GM12891 (cell line): ENCODE data around the gene SORCS1.

Source experiments
- PAX5 ChIP-seq: IDR thresholded peaks from 2 replicates; pipeline ENCODE4 v1.6.1; 2011; ENCODE audit warnings: low read length, moderate library complexity, mild to moderate bottlenecking; ENCODE audit not compliant: insufficient read depth, severe bottlenecking
- POLR2A ChIP-seq: IDR thresholded peaks from 2 replicates; pipeline ENCODE4 v1.6.1; 2011; ENCODE audit warnings: low read depth, low read length, control low read depth
- POLR2AphosphoS5 ChIP-seq: IDR thresholded peaks from 2 replicates; pipeline ENCODE4 v1.6.1; 2011; ENCODE audit warnings: low read depth, low read length, control low read depth
- POU2F2 ChIP-seq: IDR thresholded peaks from 2 replicates; pipeline ENCODE4 v1.6.1; 2011; ENCODE audit warnings: low read depth, mild to moderate bottlenecking, control low read depth, low read length, moderate library complexity
- SPI1 ChIP-seq: IDR thresholded peaks from 2 replicates; pipeline ENCODE4 v1.6.1; 2011; ENCODE audit warnings: low read depth, low read length, control low read depth
- TAF1 ChIP-seq: IDR thresholded peaks from 2 replicates; pipeline ENCODE4 v1.6.1; 2011; ENCODE audit warnings: low read depth, low read length, control low read depth

DNA sequence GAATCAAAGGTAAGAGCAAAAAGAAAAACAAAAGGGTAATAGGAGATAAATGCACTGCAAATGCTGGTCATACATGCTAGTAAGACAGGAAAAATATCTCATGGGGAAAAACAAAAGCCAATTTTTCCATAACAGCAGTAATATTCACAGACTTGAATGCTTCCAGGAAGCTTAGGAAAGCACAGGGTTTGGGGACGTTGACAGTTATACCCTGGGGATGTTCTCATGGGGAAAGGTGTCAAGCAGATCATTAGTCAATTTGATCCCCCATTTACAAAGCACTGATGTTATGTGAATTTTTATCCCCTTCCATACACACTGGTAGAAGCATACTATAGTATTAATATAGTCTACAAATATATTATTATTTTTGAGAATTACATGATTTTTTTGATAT, 232.7 kb downstream of the SORCS1 start:
- TF ChIP-seq POLR2A (no peak), POLR2AphosphoS5 (no peak), TAF1 (no peak), SPI1 (no peak), POU2F2 (no peak), PAX5 (no peak)
